WTC11 (cell line): Measurements from ENCODE around the gene CLEC14A. TPM values are rescaled to one million over a fixed set of nuclear protein-coding genes. Genes with fewer than 3 reads are reported as not detected.

Experiments used
- ATAC-seq: fragments of 200-7000 bp; cut with Tn5 transposase; 2 replicates; pipeline ENCODE4 v1.10.0; 2021; ENCODE audit warnings: mild to moderate bottlenecking, moderate library complexity
- CTCF ChIA-PET: fragments of 300-600 bp; sonication (Branson Sonifier 250); formaldehyde crosslinking; loops from one replicate; lab custom pipeline; 2021; ENCODE audit warnings: antibody characterized with exemption; lab: Charles Lee
- POLR2A ChIA-PET: fragments of 350-600 bp; sonication (Branson Sonifier 250); formaldehyde crosslinking; loops from one replicate; lab custom pipeline; 2021; ENCODE audit warnings: antibody characterized with exemption; lab: Charles Lee
- DNase-seq: peaks from one replicate; pipeline ENCODE4 v3.0.0; 2021; ENCODE audit warnings: low spot score
- H3K27ac Mint-ChIP-seq: 2 replicates; pipeline ENCODE4 v1.8.0; 2021; ENCODE audit warnings: mixed read lengths
- H3K27me3 Mint-ChIP-seq: 2 replicates; pipeline ENCODE4 v1.8.0; 2021; ENCODE audit warnings: low read depth, mild to moderate bottlenecking, moderate library complexity, mixed read lengths
- H3K36me3 Mint-ChIP-seq: 2 replicates; pipeline ENCODE4 v1.8.0; 2021; ENCODE audit warnings: mixed read lengths
- H3K4me1 Mint-ChIP-seq: 2 replicates; pipeline ENCODE4 v1.8.0; 2022; ENCODE audit warnings: mixed read lengths
- H3K4me3 Mint-ChIP-seq: 2 replicates; pipeline ENCODE4 v1.8.0; 2021; ENCODE audit warnings: mild to moderate bottlenecking, moderate library complexity, mixed read lengths
- H3K9me3 Mint-ChIP-seq: 2 replicates; pipeline ENCODE4 v1.8.0; 2021; ENCODE audit warnings: mixed read lengths
- AFF4 ChIP-seq: sonication (generic); formaldehyde crosslinking; IDR thresholded peaks from 2 replicates; pipeline ENCODE4 v1.8.1; 2023; ENCODE audit warnings: mild to moderate bottlenecking, missing genetic modification reagents, borderline replicate concordance
- ATF1 ChIP-seq: sonication (generic); formaldehyde crosslinking; IDR thresholded peaks from 2 replicates; pipeline ENCODE4 v1.8.1; 2023; ENCODE audit warnings: mild to moderate bottlenecking, moderate library complexity, missing genetic modification reagents
- CTCF ChIP-seq: fragments of 200-600 bp; IDR thresholded peaks from 2 replicates; pipeline ENCODE4 v1.8.0; 2022; ENCODE audit warnings: antibody characterized with exemption
- ETV6 ChIP-seq: sonication (generic); formaldehyde crosslinking; IDR thresholded peaks from 2 replicates; pipeline ENCODE4 v1.8.1; 2022; ENCODE audit warnings: mild to moderate bottlenecking, missing genetic modification reagents
- FOXP4 ChIP-seq: sonication (generic); formaldehyde crosslinking; IDR thresholded peaks from 2 replicates; pipeline ENCODE4 v1.8.0; 2022; ENCODE audit warnings: mild to moderate bottlenecking, missing genetic modification reagents
- GABPB1 ChIP-seq: sonication (generic); formaldehyde crosslinking; IDR thresholded peaks from 2 replicates; pipeline ENCODE4 v1.8.1; 2023; ENCODE audit warnings: mild to moderate bottlenecking, missing genetic modification reagents
- GRHL2 ChIP-seq: fragments of 250-450 bp; sonication (Bioruptor Pico); IDR thresholded peaks from 2 replicates; pipeline ENCODE4 v1.8.0; 2022; ENCODE audit warnings: mild to moderate bottlenecking, moderate library complexity; ENCODE audit not compliant: insufficient replicate concordance, severe bottlenecking
- IRF2 ChIP-seq: sonication (generic); formaldehyde crosslinking; IDR thresholded peaks from 2 replicates; pipeline ENCODE4 v1.8.0; 2022; ENCODE audit warnings: low read depth, missing genetic modification reagents, borderline replicate concordance
- JAZF1 ChIP-seq: fragments of 250-450 bp; sonication (Bioruptor Pico); IDR thresholded peaks from 2 replicates; pipeline ENCODE4 v1.9.0; 2021; ENCODE audit warnings: moderate library complexity, mild to moderate bottlenecking, inconsistent platforms
- MYBL2 ChIP-seq: sonication (generic); formaldehyde crosslinking; IDR thresholded peaks from 2 replicates; pipeline ENCODE4 v1.8.1; 2023; ENCODE audit warnings: mild to moderate bottlenecking, moderate library complexity, missing genetic modification reagents
- NFATC4 ChIP-seq: fragments of 250-450 bp; sonication (Bioruptor Pico); IDR thresholded peaks from 2 replicates; pipeline ENCODE4 v1.9.0; 2021; ENCODE audit warnings: mild to moderate bottlenecking
- NR3C1 ChIP-seq: sonication (generic); formaldehyde crosslinking; conservative IDR thresholded peaks from 2 replicates; pipeline ENCODE4 v1.8.1; 2023; ENCODE audit warnings: low read depth, mild to moderate bottlenecking, missing genetic modification reagents
- PRRX2 ChIP-seq: fragments of 250-450 bp; sonication (Bioruptor Pico); IDR thresholded peaks from 2 replicates; pipeline ENCODE4 v1.8.0; 2021; ENCODE audit warnings: mild to moderate bottlenecking
- SMAD3 ChIP-seq: sonication (generic); formaldehyde crosslinking; IDR thresholded peaks from 2 replicates; pipeline ENCODE4 v1.8.0; 2022; ENCODE audit warnings: missing genetic modification reagents, mild to moderate bottlenecking, borderline replicate concordance
- SOX15 ChIP-seq: fragments of 250-450 bp; sonication (Bioruptor Pico); IDR thresholded peaks from 2 replicates; pipeline ENCODE4 v1.9.0; 2021; ENCODE audit warnings: mild to moderate bottlenecking
- SP1 ChIP-seq: sonication (generic); formaldehyde crosslinking; conservative IDR thresholded peaks from 2 replicates; pipeline ENCODE4 v1.8.1; 2022; ENCODE audit warnings: missing genetic modification reagents
- USF1 ChIP-seq: sonication (generic); formaldehyde crosslinking; IDR thresholded peaks from 2 replicates; pipeline ENCODE4 v1.8.0; 2022; ENCODE audit warnings: mild to moderate bottlenecking, missing genetic modification reagents
- ZNF121 ChIP-seq: sonication (generic); formaldehyde crosslinking; IDR thresholded peaks from 2 replicates; pipeline ENCODE4 v1.8.0; 2023; ENCODE audit warnings: missing genetic modification reagents
- ZNF138 ChIP-seq: sonication (generic); formaldehyde crosslinking; conservative IDR thresholded peaks from 2 replicates; pipeline ENCODE4 v1.8.1; 2022; ENCODE audit warnings: mild to moderate bottlenecking, moderate library complexity, missing genetic modification reagents
- ZNF263 ChIP-seq: sonication (generic); formaldehyde crosslinking; IDR thresholded peaks from 2 replicates; pipeline ENCODE4 v1.8.1; 2022; ENCODE audit warnings: low read depth, mild to moderate bottlenecking, moderate library complexity, missing genetic modification reagents
- ZNF317 ChIP-seq: sonication (generic); formaldehyde crosslinking; IDR thresholded peaks from 2 replicates; pipeline ENCODE4 v1.8.1; 2023; ENCODE audit warnings: low read depth, mild to moderate bottlenecking, moderate library complexity, missing genetic modification reagents, borderline replicate concordance
- ZNF416 ChIP-seq: fragments of 250-450 bp; sonication (Bioruptor Pico); IDR thresholded peaks from 2 replicates; pipeline ENCODE4 v1.9.0; 2021; ENCODE audit warnings: mild to moderate bottlenecking, inconsistent platforms
- ZNF423 ChIP-seq: fragments of 250-450 bp; sonication (Bioruptor Pico); IDR thresholded peaks from 2 replicates; pipeline ENCODE4 v2.1.2; 2022; ENCODE audit warnings: mild to moderate bottlenecking, moderate library complexity
- ZNF512 ChIP-seq: sonication (generic); formaldehyde crosslinking; IDR thresholded peaks from 2 replicates; pipeline ENCODE4 v1.8.1; 2022; ENCODE audit warnings: missing genetic modification reagents, borderline replicate concordance
- ZSCAN18 ChIP-seq: fragments of 250-450 bp; sonication (Bioruptor Pico); IDR thresholded peaks from 2 replicates; pipeline ENCODE4 v2.1.2; 2022; ENCODE audit warnings: mild to moderate bottlenecking, moderate library complexity
- total RNA-seq: library from RNA; stranded (reverse); gene quantifications from 3 replicates; pipeline ENCODE4 v1.2.3, GENCODE V29; 2021

The CLEC14A gene
- total RNA-seq, 1 experiment from 2014 or later = 0.15 TPM

- POLR2A ChIA-PET = no interaction called here
- no peaks in the 10 kb centered on the region for H3K9me3 Mint-ChIP-seq
- H3K27ac Mint-ChIP-seq = no peak overlapping the region
- DNase-seq (no peak), ATAC-seq (no peak)
- H3K36me3 Mint-ChIP-seq = no peaks in the 10 kb centered on the region
- CTCF ChIA-PET = no interaction called here
- peaks cover 93% of the 10 kb centered on the region for H3K27me3 Mint-ChIP-seq
- no peak for TF ChIP-seq SP1 (CRISPR knock-in tag)
- TF ChIP-seq GRHL2 (CRISPR knock-in tag) = no peak
- TF ChIP-seq PRRX2 (CRISPR knock-in tag) = no peak
- no peak for TF ChIP-seq USF1
- no peak for TF ChIP-seq GABPB1 (CRISPR knock-in tag)
- no peak for TF ChIP-seq JAZF1
- TF ChIP-seq ZNF317 = no peak
- TF ChIP-seq SMAD3 (CRISPR knock-in tag) = no peak
- TF ChIP-seq ZSCAN18 (CRISPR knock-in tag) = no peak
- no peak for TF ChIP-seq ZNF138 (CRISPR knock-in tag)
- no peak for TF ChIP-seq ZNF263 (CRISPR knock-in tag)
- no peak for TF ChIP-seq SOX15
- no peak for TF ChIP-seq MYBL2
- no peak for TF ChIP-seq ETV6 (CRISPR knock-in tag)
- TF ChIP-seq CTCF = no peak
- H3K4me1 Mint-ChIP-seq = 0 out of 2 replicates have a peak, but pooled peaks cover 4% of the 10 kb centered on the region
- no peak overlapping the region for H3K4me3 Mint-ChIP-seq
These were observed 23.7 kb upstream of the CLEC14A start for GRCh38 chr14:38279572-38279971.

- H3K27me3 Mint-ChIP-seq = peaks cover 89% of the 10 kb centered on the region
- no peak overlapping the region for H3K27ac Mint-ChIP-seq
- no peak overlapping the region for H3K4me3 Mint-ChIP-seq
- TF ChIP-seq NFATC4 (CRISPR knock-in tag) = no peak
- TF ChIP-seq IRF2 (CRISPR knock-in tag) = no peak
- no peak for TF ChIP-seq NR3C1
- TF ChIP-seq ZNF121 (CRISPR knock-in tag) = no peak
- TF ChIP-seq ZNF512 (CRISPR knock-in tag) = no peak
- no peak for TF ChIP-seq ZNF423
- TF ChIP-seq ZNF416 (CRISPR knock-in tag) = no peak
- TF ChIP-seq FOXP4 = no peak
- TF ChIP-seq ATF1 (CRISPR knock-in tag) = no peak
- TF ChIP-seq GABPB1 (CRISPR knock-in tag) = no peak
- no peak for TF ChIP-seq AFF4
- TF ChIP-seq, all 79 proteins: peak for 0
- DNase-seq (no peak), ATAC-seq (no peak)
- CTCF ChIA-PET = no interaction called here
- Mint-ChIP-seq H3K4me1 (0 out of 2 replicates have a peak, but pooled peaks cover 4% of the 10 kb centered on the region), H3K9me3 (no peaks in the 10 kb centered on the region), H3K36me3 (no peaks in the 10 kb centered on the region)
- POLR2A ChIA-PET = no interaction called here
These were observed 22.1 kb upstream of the CLEC14A start for GRCh38 chr14:38278035-38278434.
